GM23338 (cell line): Measurements from ENCODE around the gene STK17A. TPM values are rescaled to one million over a fixed set of nuclear protein-coding genes. Genes with fewer than 3 reads are reported as not detected.

Experiments
- ATAC-seq: fragments of 200-7000 bp; cut with Tn5 transposase; 3 replicates; pipeline ENCODE4 v1.9.1; 2020
- DNase-seq: peaks from one replicate; pipeline ENCODE4 v3.0.0-alpha.2; 2015; ENCODE audit warnings: low spot score
- H2AFZ ChIP-seq: fragments of 200-600 bp; sonication (generic); 2 replicates; pipeline ENCODE4 v1.8.0; 2016; ENCODE audit warnings: antibody characterized with exemption, mild to moderate bottlenecking, moderate library complexity
- H3F3A ChIP-seq: fragments of 200-600 bp; sonication (generic); replicated peaks from 2 replicates; pipeline ENCODE4 v1.8.0; 2017; ENCODE audit warnings: antibody characterized with exemption, mixed run types, low read depth
- H3K27ac ChIP-seq: fragments of 200-600 bp; sonication (generic); 2 replicates; pipeline ENCODE4 v1.6.1; 2016; ENCODE audit warnings: low read depth
- H3K27me3 ChIP-seq: fragments of 200-600 bp; sonication (generic); 2 replicates; pipeline ENCODE4 v1.8.0; 2016; ENCODE audit warnings: mild to moderate bottlenecking, mixed run types, moderate library complexity; ENCODE audit not compliant: insufficient read depth
- H3K36me3 ChIP-seq: fragments of 200-600 bp; sonication (generic); 2 replicates; pipeline ENCODE4 v1.8.0; 2016; ENCODE audit warnings: mild to moderate bottlenecking; ENCODE audit not compliant: insufficient read depth
- H3K4me1 ChIP-seq: fragments of 200-600 bp; sonication (generic); 2 replicates; pipeline ENCODE4 v1.8.0; 2016; ENCODE audit warnings: mild to moderate bottlenecking, moderate library complexity; ENCODE audit not compliant: insufficient read depth
- H3K4me2 ChIP-seq: fragments of 200-600 bp; sonication (generic); 2 replicates; pipeline ENCODE4 v1.7.1; 2017; ENCODE audit warnings: mixed run types
- H3K4me3 ChIP-seq: fragments of 200-600 bp; sonication (generic); 2 replicates; pipeline ENCODE4 v1.6.1; 2016; ENCODE audit warnings: mixed run types
- H3K79me2 ChIP-seq: fragments of 200-600 bp; sonication (generic); replicated peaks from 2 replicates; pipeline ENCODE4 v1.8.0; 2017; ENCODE audit warnings: mild to moderate bottlenecking; ENCODE audit not compliant: insufficient read depth
- H3K9me2 ChIP-seq: fragments of 200-600 bp; sonication (generic); 2 replicates; pipeline ENCODE4 v1.8.0; 2017; ENCODE audit not compliant: insufficient read depth
- H4K20me1 ChIP-seq: fragments of 200-600 bp; sonication (generic); replicated peaks from 2 replicates; pipeline ENCODE4 v1.8.0; 2017; ENCODE audit warnings: mild to moderate bottlenecking; ENCODE audit not compliant: insufficient read depth
- H3K27ac Mint-ChIP-seq: 2 replicates; pipeline ENCODE4 v1.8.0; 2020; ENCODE audit warnings: inconsistent platforms, mild to moderate bottlenecking, moderate library complexity, mixed read lengths
- H3K27me3 Mint-ChIP-seq: 3 replicates; pipeline ENCODE4 v1.8.0; 2022; ENCODE audit warnings: low read depth, mild to moderate bottlenecking, moderate library complexity, mixed read lengths, inconsistent platforms; ENCODE audit not compliant: insufficient read depth, poor library complexity
- H3K36me3 Mint-ChIP-seq: 3 replicates; pipeline ENCODE4 v1.8.0; 2021; ENCODE audit warnings: low read depth, mild to moderate bottlenecking, inconsistent platforms, moderate library complexity, mixed read lengths
- H3K4me1 Mint-ChIP-seq: 3 replicates; pipeline ENCODE4 v1.8.0; 2020; ENCODE audit warnings: mild to moderate bottlenecking, inconsistent platforms, mixed read lengths
- H3K4me3 Mint-ChIP-seq: 3 replicates; pipeline ENCODE4 v1.8.0; 2021; ENCODE audit warnings: moderate library complexity, mild to moderate bottlenecking, inconsistent platforms, mixed read lengths
- H3K9me3 Mint-ChIP-seq: 3 replicates; pipeline ENCODE4 v1.8.0; 2020; ENCODE audit warnings: moderate library complexity, mild to moderate bottlenecking, inconsistent platforms, mixed read lengths
- CREB1 ChIP-seq: fragments of 250-450 bp; sonication (Bioruptor Pico); IDR thresholded peaks from 2 replicates; pipeline ENCODE4 v1.5.0; 2020; ENCODE audit warnings: low read depth, mild to moderate bottlenecking, moderate library complexity
- EZH2 ChIP-seq: fragments of 200-600 bp; sonication (generic); IDR thresholded peaks from one replicate; pipeline ENCODE4 v1.8.0; 2017; ENCODE audit warnings: antibody characterized with exemption, mild to moderate bottlenecking, low read depth; ENCODE audit not compliant: unreplicated experiment
- EZH2phosphoT487 ChIP-seq: fragments of 200-600 bp; sonication (generic); IDR thresholded peaks from one replicate; pipeline ENCODE4 v1.8.1; 2018; ENCODE audit warnings: antibody characterized with exemption; ENCODE audit not compliant: unreplicated experiment
- JUNB ChIP-seq: IDR thresholded peaks from one replicate; pipeline ENCODE4 v1.6.1; 2016; ENCODE audit warnings: antibody characterized with exemption; ENCODE audit not compliant: unreplicated experiment
- NANOG ChIP-seq: IDR thresholded peaks from 2 replicates; pipeline ENCODE4 v1.6.1; 2016; ENCODE audit warnings: antibody characterized with exemption, borderline replicate concordance
- POLR2AphosphoS5 ChIP-seq: IDR thresholded peaks from 2 replicates; pipeline ENCODE4 v1.6.1; 2016; ENCODE audit warnings: antibody characterized with exemption, low read depth
- STAT1 ChIP-seq: IDR thresholded peaks from one replicate; pipeline ENCODE4 v1.6.1; 2016; ENCODE audit warnings: antibody characterized with exemption; ENCODE audit not compliant: unreplicated experiment
- ZNF114 ChIP-seq: fragments of 250-450 bp; sonication (Bioruptor Pico); IDR thresholded peaks from 2 replicates; pipeline ENCODE4 v1.5.0; 2020; ENCODE audit warnings: mild to moderate bottlenecking, moderate library complexity
- ZNF331 ChIP-seq: fragments of 250-450 bp; sonication (Bioruptor Pico); IDR thresholded peaks from 2 replicates; pipeline ENCODE4 v1.5.0; 2020; ENCODE audit warnings: low read depth, mild to moderate bottlenecking, moderate library complexity
- long read RNA-seq: library from polyadenylated mRNA; unstranded; transcript quantifications from one replicate; pipeline ENCODE4 v2.0.0, GENCODE V29; 2020; ENCODE audit not compliant: unreplicated experiment
- polyA plus RNA-seq: library from polyadenylated mRNA; unstranded; fragments of >200 nt; fragmentation: Nextera tagmentation; extraction: Ambion mirVana; gene quantifications from 2 replicates; pipeline ENCODE4 v1.2.1, GENCODE V29; 2016
- total RNA-seq: library from RNA; depleted of rRNA; stranded (reverse); fragments of >200 nt; shearing (Covaris generic); gene quantifications from 2 replicates; pipeline ENCODE4 v1.2.3, GENCODE V29; 2014; rRNA removed
- TF ChIP-seq, protein P1 (sequence below): IDR thresholded peaks from one replicate; pipeline ENCODE4 v1.6.1; 2018; ENCODE audit warnings: antibody characterized with exemption; ENCODE audit not compliant: unreplicated experiment
- TF ChIP-seq, protein P2 (sequence below): fragments of 250-450 bp; sonication (Bioruptor Pico); IDR thresholded peaks from 2 replicates; pipeline ENCODE4 v1.5.0; 2020; ENCODE audit warnings: mild to moderate bottlenecking, moderate library complexity
- TF ChIP-seq, protein P3 (sequence below): IDR thresholded peaks from 2 replicates; pipeline ENCODE4 v1.6.1; 2016; ENCODE audit warnings: antibody characterized with exemption

Gene STK17A
- total RNA-seq (21.8 and 28.0 TPM in 2 replicates), polyA plus RNA-seq (19.0 and 21.2 TPM in 2 replicates)
- long read RNA-seq, transcript STK17A-201 (7 exons, 3,368 nt) = major isoform, 21 of 26 reads
- long read RNA-seq, partial matches to known transcripts = 4 of 26 reads
- long read RNA-seq, other reads (novel, unspliced or antisense) = 1 of 26 reads

DNA sequence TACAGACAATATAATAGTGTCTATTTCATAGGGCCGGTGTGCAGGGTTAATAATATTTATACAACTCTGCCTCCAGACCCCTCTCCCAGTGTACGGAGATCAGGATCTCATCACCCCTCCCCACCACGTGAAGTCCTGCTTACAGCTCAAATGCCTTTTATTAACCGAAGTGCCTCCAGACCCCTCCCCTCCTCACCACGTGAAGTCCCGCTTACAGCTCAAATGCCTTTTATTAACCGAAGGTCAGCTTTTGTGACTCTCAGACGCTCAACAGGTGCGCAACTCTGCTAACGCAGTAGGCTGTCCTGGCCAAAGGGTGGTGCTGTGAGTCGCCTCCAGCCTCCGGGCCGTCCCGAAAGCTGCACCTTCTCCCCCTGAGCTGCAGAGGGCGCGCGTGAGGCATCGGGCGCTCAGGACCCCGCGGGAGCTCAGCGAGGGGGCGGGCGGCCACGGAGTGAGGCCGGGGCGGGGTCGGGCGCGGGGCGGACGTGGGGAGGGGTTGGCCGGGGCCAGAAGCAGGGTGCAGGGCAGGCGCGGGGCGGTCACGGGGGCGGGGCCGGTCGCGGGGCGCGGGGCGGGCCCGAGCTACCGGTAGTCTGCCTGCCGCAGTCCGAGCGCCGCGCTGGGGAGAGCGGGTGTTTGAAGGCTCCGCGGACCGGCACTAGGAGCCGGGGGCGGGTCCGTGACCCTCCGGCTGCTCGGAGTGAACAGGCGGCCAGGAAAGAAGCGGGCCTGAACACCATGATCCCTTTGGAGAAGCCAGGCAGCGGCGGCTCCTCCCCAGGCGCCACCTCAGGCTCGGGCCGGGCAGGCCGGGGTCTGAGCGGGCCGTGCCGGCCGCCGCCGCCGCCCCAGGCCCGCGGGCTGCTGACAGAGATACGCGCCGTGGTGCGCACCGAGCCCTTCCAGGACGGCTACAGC, at the start of gene STK17A:
Gene STK17A (plus strand): TSS at position 606 of the 921 bp plus-strand sequence. CDS start 136 bp downstream, at position 742.
- Histone ChIP-seq H3K9me2 (peaks cover 7% of the 10 kb centered on the region), H2AFZ (0 out of 2 replicates have a peak within 1 kb of the TSS, but pooled peaks have one; percentile 9), H3K36me3 (no peaks in the 10 kb centered on the region), H3K27ac (no peak within 1 kb of the TSS), H3K4me3 (peak within 1 kb of the TSS; percentile 72), H3K79me2 (peaks cover 35% of the 10 kb centered on the region), H3K27me3 (peaks cover 10% of the 10 kb centered on the region), H3F3A (no peaks in the 10 kb centered on the region), H3K4me1 (peaks cover 10% of the 10 kb centered on the region), H4K20me1 (peaks cover 3% of the 10 kb centered on the region; the same call in 1 of the 2 replicates), H3K4me2 (peak within 1 kb of the TSS; percentile 88)
- peak; percentile 84 for ATAC-seq
- Mint-ChIP-seq H3K4me3 (peak within 1 kb of the TSS; percentile 91), H3K36me3 (no peaks in the 10 kb centered on the region; the same call in 2 of the 3 replicates), H3K9me3 (0 out of 3 replicates have a peak, but pooled peaks cover 3% of the 10 kb centered on the region), H3K27ac (no peak within 1 kb of the TSS), H3K4me1 (peaks cover 32% of the 10 kb centered on the region), H3K27me3 (peaks cover 13% of the 10 kb centered on the region)
- DNase-seq = peak; percentile 98
- TF ChIP-seq CREB1 (CRISPR knock-in tag) (no peak), ZNF114 (CRISPR knock-in tag) (no peak), NANOG (no peak), ZNF331 (no peak), POLR2AphosphoS5 (peak; percentile 82), EZH2 (no peak), STAT1 (no peak), JUNB (no peak), EZH2phosphoT487 (no peak)
- TF ChIP-seq, protein P1, sequence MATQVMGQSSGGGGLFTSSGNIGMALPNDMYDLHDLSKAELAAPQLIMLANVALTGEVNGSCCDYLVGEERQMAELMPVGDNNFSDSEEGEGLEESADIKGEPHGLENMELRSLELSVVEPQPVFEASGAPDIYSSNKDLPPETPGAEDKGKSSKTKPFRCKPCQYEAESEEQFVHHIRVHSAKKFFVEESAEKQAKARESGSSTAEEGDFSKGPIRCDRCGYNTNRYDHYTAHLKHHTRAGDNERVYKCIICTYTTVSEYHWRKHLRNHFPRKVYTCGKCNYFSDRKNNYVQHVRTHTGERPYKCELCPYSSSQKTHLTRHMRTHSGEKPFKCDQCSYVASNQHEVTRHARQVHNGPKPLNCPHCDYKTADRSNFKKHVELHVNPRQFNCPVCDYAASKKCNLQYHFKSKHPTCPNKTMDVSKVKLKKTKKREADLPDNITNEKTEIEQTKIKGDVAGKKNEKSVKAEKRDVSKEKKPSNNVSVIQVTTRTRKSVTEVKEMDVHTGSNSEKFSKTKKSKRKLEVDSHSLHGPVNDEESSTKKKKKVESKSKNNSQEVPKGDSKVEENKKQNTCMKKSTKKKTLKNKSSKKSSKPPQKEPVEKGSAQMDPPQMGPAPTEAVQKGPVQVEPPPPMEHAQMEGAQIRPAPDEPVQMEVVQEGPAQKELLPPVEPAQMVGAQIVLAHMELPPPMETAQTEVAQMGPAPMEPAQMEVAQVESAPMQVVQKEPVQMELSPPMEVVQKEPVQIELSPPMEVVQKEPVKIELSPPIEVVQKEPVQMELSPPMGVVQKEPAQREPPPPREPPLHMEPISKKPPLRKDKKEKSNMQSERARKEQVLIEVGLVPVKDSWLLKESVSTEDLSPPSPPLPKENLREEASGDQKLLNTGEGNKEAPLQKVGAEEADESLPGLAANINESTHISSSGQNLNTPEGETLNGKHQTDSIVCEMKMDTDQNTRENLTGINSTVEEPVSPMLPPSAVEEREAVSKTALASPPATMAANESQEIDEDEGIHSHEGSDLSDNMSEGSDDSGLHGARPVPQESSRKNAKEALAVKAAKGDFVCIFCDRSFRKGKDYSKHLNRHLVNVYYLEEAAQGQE = no peak
- TF ChIP-seq, protein P2, sequence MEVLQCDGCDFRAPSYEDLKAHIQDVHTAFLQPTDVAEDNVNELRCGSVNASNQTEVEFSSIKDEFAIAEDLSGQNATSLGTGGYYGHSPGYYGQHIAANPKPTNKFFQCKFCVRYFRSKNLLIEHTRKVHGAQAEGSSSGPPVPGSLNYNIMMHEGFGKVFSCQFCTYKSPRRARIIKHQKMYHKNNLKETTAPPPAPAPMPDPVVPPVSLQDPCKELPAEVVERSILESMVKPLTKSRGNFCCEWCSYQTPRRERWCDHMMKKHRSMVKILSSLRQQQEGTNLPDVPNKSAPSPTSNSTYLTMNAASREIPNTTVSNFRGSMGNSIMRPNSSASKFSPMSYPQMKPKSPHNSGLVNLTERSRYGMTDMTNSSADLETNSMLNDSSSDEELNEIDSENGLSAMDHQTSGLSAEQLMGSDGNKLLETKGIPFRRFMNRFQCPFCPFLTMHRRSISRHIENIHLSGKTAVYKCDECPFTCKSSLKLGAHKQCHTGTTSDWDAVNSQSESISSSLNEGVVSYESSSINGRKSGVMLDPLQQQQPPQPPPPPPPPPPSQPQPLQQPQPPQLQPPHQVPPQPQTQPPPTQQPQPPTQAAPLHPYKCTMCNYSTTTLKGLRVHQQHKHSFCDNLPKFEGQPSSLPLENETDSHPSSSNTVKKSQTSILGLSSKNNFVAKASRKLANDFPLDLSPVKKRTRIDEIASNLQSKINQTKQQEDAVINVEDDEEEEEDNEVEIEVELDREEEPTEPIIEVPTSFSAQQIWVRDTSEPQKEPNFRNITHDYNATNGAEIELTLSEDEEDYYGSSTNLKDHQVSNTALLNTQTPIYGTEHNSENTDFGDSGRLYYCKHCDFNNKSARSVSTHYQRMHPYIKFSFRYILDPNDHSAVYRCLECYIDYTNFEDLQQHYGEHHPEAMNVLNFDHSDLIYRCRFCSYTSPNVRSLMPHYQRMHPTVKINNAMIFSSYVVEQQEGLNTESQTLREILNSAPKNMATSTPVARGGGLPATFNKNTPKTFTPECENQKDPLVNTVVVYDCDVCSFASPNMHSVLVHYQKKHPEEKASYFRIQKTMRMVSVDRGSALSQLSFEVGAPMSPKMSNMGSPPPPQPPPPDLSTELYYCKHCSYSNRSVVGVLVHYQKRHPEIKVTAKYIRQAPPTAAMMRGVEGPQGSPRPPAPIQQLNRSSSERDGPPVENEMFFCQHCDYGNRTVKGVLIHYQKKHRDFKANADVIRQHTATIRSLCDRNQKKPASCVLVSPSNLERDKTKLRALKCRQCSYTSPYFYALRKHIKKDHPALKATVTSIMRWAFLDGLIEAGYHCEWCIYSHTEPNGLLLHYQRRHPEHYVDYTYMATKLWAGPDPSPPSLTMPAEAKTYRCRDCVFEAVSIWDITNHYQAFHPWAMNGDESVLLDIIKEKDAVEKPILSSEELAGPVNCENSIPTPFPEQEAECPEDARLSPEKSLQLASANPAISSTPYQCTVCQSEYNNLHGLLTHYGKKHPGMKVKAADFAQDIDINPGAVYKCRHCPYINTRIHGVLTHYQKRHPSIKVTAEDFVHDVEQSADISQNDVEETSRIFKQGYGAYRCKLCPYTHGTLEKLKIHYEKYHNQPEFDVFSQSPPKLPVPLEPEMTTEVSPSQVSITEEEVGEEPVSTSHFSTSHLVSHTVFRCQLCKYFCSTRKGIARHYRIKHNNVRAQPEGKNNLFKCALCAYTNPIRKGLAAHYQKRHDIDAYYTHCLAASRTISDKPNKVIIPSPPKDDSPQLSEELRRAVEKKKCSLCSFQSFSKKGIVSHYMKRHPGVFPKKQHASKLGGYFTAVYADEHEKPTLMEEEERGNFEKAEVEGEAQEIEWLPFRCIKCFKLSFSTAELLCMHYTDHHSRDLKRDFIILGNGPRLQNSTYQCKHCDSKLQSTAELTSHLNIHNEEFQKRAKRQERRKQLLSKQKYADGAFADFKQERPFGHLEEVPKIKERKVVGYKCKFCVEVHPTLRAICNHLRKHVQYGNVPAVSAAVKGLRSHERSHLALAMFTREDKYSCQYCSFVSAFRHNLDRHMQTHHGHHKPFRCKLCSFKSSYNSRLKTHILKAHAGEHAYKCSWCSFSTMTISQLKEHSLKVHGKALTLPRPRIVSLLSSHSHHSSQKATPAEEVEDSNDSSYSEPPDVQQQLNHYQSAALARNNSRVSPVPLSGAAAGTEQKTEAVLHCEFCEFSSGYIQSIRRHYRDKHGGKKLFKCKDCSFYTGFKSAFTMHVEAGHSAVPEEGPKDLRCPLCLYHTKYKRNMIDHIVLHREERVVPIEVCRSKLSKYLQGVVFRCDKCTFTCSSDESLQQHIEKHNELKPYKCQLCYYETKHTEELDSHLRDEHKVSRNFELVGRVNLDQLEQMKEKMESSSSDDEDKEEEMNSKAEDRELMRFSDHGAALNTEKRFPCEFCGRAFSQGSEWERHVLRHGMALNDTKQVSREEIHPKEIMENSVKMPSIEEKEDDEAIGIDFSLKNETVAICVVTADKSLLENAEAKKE (CRISPR knock-in tag) = no peak
- TF ChIP-seq, protein P3, sequence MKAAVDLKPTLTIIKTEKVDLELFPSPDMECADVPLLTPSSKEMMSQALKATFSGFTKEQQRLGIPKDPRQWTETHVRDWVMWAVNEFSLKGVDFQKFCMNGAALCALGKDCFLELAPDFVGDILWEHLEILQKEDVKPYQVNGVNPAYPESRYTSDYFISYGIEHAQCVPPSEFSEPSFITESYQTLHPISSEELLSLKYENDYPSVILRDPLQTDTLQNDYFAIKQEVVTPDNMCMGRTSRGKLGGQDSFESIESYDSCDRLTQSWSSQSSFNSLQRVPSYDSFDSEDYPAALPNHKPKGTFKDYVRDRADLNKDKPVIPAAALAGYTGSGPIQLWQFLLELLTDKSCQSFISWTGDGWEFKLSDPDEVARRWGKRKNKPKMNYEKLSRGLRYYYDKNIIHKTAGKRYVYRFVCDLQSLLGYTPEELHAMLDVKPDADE = no peak
